Liver (tissue), 9 donors: ENCODE data around the gene IFI27L1. TPM values are rescaled to one million over a fixed set of nuclear protein-coding genes. Genes with fewer than 3 reads are reported as not detected.

ENCODE experiments used
- DNase-seq: peaks from one replicate; pipeline ENCODE4 v3.0.0-alpha.2; 2017; ENCODE audit warnings: low spot score
- H3K27ac ChIP-seq, 2 donors: one replicate each; pipeline ENCODE4 v1.7.0; 2013; ENCODE audit warnings: inconsistent platforms in 2 of 2, low read length in 2 of 2, control low read depth in 1 of 2, low read depth in 1 of 2, mild to moderate bottlenecking in 1 of 2
- H3K27me3 ChIP-seq, 4 donors: one replicate each; pipeline versions ENCODE4 v1.6.1 to v1.7.0; 2013; ENCODE audit warnings: low read length in 3 of 4, inconsistent platforms in 1 of 4, mild to moderate bottlenecking in 1 of 4, moderate library complexity in 1 of 4; ENCODE audit not compliant: control insufficient read depth in 4 of 4, insufficient read depth in 4 of 4
- H3K36me3 ChIP-seq, 4 donors: one replicate each; pipeline versions ENCODE4 v1.6.1 to v1.7.0; 2013; ENCODE audit warnings: low read length in 3 of 4, mild to moderate bottlenecking in 3 of 4, low read depth in 1 of 4, moderate library complexity in 1 of 4; ENCODE audit not compliant: control insufficient read depth in 4 of 4, insufficient read depth in 3 of 4
- H3K4me1 ChIP-seq, 4 donors: one replicate each; pipeline versions ENCODE4 v1.6.1 to v1.7.0; 2013; ENCODE audit warnings: low read length in 3 of 4, mild to moderate bottlenecking in 3 of 4, moderate library complexity in 1 of 4; ENCODE audit not compliant: control insufficient read depth in 4 of 4, insufficient read depth in 4 of 4
- H3K4me3 ChIP-seq, 3 donors: one replicate each; pipeline versions ENCODE4 v1.6.1 to v1.7.0; 2013; ENCODE audit warnings: low read length in 3 of 3, control low read depth in 1 of 3, low read depth in 1 of 3, mild to moderate bottlenecking in 1 of 3
- H3K9ac ChIP-seq, 2 donors: one replicate each; pipeline ENCODE4 v1.7.0; 2013; ENCODE audit warnings: low read length in 2 of 2, mild to moderate bottlenecking in 2 of 2, moderate library complexity in 2 of 2, control low read depth in 1 of 2, low read depth in 1 of 2
- H3K9me3 ChIP-seq, 4 donors: one replicate each; pipeline versions ENCODE4 v1.6.1 to v1.7.0; 2013; ENCODE audit warnings: low read length in 3 of 4; ENCODE audit not compliant: control insufficient read depth in 4 of 4
- EGR1 ChIP-seq, 2 donors: IDR thresholded peaks; 2 replicates each; pipeline ENCODE4 v1.6.1; 2016 to 2018; ENCODE audit warnings: antibody characterized with exemption in 2 of 2, low read depth in 2 of 2
- FOXA1 ChIP-seq: IDR thresholded peaks from 2 replicates; pipeline ENCODE4 v1.6.1; 2016; ENCODE audit warnings: antibody characterized with exemption
- FOXA2 ChIP-seq: IDR thresholded peaks from 2 replicates; pipeline ENCODE4 v1.6.1; 2016; ENCODE audit warnings: antibody characterized with exemption
- GABPA ChIP-seq, 2 donors: IDR thresholded peaks in 1 of 2; conservative IDR thresholded peaks in 1 of 2; 2 replicates each; pipeline ENCODE4 v1.6.1; 2016; ENCODE audit warnings: antibody characterized with exemption in 2 of 2, mild to moderate bottlenecking in 1 of 2, moderate library complexity in 1 of 2
- HNF4A ChIP-seq, 2 donors: conservative IDR thresholded peaks; 2 replicates each; pipeline ENCODE4 v1.6.1; 2016; ENCODE audit warnings: antibody characterized with exemption in 2 of 2, mild to moderate bottlenecking in 2 of 2
- HNF4G ChIP-seq: IDR thresholded peaks from 2 replicates; pipeline ENCODE4 v1.6.1; 2016; ENCODE audit warnings: antibody characterized with exemption
- JUND ChIP-seq, 2 donors: IDR thresholded peaks; 2 replicates each; pipeline ENCODE4 v1.6.1; 2016; ENCODE audit warnings: antibody characterized with exemption in 2 of 2
- NR2F2 ChIP-seq: IDR thresholded peaks from 2 replicates; pipeline ENCODE4 v1.6.1; 2016; ENCODE audit warnings: antibody characterized with exemption
- RAD21 ChIP-seq, 2 donors: IDR thresholded peaks; 2 replicates each; pipeline ENCODE4 v1.6.1; 2016; ENCODE audit warnings: antibody characterized with exemption in 2 of 2, mild to moderate bottlenecking in 2 of 2
- RXRA ChIP-seq, 2 donors: IDR thresholded peaks; 2 replicates each; pipeline ENCODE4 v1.6.1; 2017 to 2018; ENCODE audit warnings: antibody characterized with exemption in 2 of 2, mild to moderate bottlenecking in 1 of 2
- SP1 ChIP-seq: IDR thresholded peaks from 2 replicates; pipeline ENCODE4 v1.6.1; 2018; ENCODE audit warnings: antibody characterized with exemption, mild to moderate bottlenecking
- TAF1 ChIP-seq: conservative IDR thresholded peaks from 2 replicates; pipeline ENCODE4 v1.6.1; 2016; ENCODE audit warnings: antibody characterized with exemption, mild to moderate bottlenecking
- YY1 ChIP-seq: IDR thresholded peaks from 2 replicates; pipeline ENCODE4 v1.6.1; 2016; ENCODE audit warnings: antibody characterized with exemption, mild to moderate bottlenecking
- WGBS: extraction: QIAGEN DNeasy Blood & Tissue Kit; methylation state at CpG from one replicate; pipeline ENCODE4 v1.1.7; 2013; 5-methylcytosine and 5-hydroxymethylcytosine counted together
- polyA plus RNA-seq, 2 donors: library from polyadenylated mRNA; stranded (reverse) in 1 of 2; unstranded in 1 of 2; fragments of 200-250 nt in 1 of 2; fragments of >200 nt in 1 of 2; fragmentation: Nextera tagmentation in 1 of 2; extraction: Ambion mirVana in 1 of 2; gene quantifications; one replicate each; pipeline versions ENCODE4 v1.2.1 to v1.2.3, GENCODE V29; 2013 to 2015
- total RNA-seq, 2 donors: library from RNA; depleted of rRNA; stranded (reverse); fragments of >200 nt; gene quantifications; one replicate each; pipeline ENCODE4 v1.2.3, GENCODE V29; 2014
- TF ChIP-seq, protein P1 (sequence below): IDR thresholded peaks from 2 replicates; pipeline ENCODE4 v1.6.1; 2016; ENCODE audit warnings: antibody characterized with exemption
- TF ChIP-seq, protein P2 (sequence below): IDR thresholded peaks from 2 replicates; pipeline ENCODE4 v1.6.1; 2016; ENCODE audit warnings: antibody characterized with exemption
- TF ChIP-seq, protein P3 (sequence below): IDR thresholded peaks from 2 replicates; pipeline ENCODE4 v1.6.1; 2016; ENCODE audit warnings: antibody characterized with exemption
- TF ChIP-seq, protein P4 (sequence below): IDR thresholded peaks from 2 replicates; pipeline ENCODE4 v1.6.1; 2016; ENCODE audit warnings: antibody characterized with exemption, mild to moderate bottlenecking
- TF ChIP-seq, protein P5 (sequence below): fragments of 150-350 bp; IDR thresholded peaks from 2 replicates; pipeline ENCODE4 v1.5.1; 2017; ENCODE audit warnings: improper control_type of control experiment, low read depth, low read length; ENCODE audit not compliant: missing input control
- donor health status: healthy.
- donor health status: healthy.
- donor health status: healthy.
- donor health status: healthy.
- donor health status: healthy.

Gene IFI27L1
- total and polyA plus RNA-seq, 4 donors, result 3.7 to 8.1 (median 5.6) TPM

DNA sequence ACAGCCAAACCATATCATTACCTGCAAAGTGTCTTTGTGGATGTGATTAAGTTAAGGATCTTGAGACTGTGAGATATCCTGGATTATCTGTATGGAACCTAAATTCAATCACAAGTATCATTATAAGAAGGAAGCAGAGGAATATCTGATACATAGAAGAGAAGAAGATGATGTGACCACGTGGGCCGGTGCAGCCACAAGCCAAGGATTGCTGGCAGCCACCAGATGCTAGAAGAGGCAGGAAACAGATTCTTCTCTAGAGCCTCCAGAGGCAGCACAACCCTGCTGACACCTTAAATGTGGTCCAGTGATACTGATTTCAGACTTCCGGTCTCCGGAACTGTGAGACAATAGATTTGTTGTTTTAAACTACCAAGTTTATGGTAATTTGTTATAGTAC is 54.4 kb downstream of the IFI27L1 start:
- Histone ChIP-seq H3K9me3 (no peaks in the 10 kb centered on the region), H3K36me3 (no peaks in the 10 kb centered on the region), H3K9ac (no peak overlapping the region), H3K27ac (no peak overlapping the region), H3K4me1 (peaks cover 0 to 1% (median 0%) of the 10 kb centered on the region in 4 donors), H3K27me3 (no peaks in the 10 kb centered on the region), H3K4me3 (no peak overlapping the region)
- WGBS, result 87% methylated on average over 4 of the region's 4 CpGs
- TF ChIP-seq NR2F2 (no peak), FOXA2 (no peak), GABPA (IDR thresholded peaks at IDR 0.05 in 1 of 2, conservative IDR thresholded peaks at IDR 0.05 in 1 of 2) (no peak), RAD21 (IDR thresholded peaks at IDR 0.05) (no peak), SP1 (no peak), TAF1 (no peak), FOXA1 (no peak), YY1 (no peak), RXRA (IDR thresholded peaks at IDR 0.05) (no peak), HNF4A (conservative IDR thresholded peaks at IDR 0.05) (no peak), HNF4G (no peak), EGR1 (IDR thresholded peaks at IDR 0.05; ENCODE audit: low read depth in 2 of 2) (no peak), JUND (IDR thresholded peaks at IDR 0.05) (no peak)
- TF ChIP-seq, protein P1, sequence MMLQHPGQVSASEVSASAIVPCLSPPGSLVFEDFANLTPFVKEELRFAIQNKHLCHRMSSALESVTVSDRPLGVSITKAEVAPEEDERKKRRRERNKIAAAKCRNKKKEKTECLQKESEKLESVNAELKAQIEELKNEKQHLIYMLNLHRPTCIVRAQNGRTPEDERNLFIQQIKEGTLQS, result no peak
- TF ChIP-seq, protein P2, sequence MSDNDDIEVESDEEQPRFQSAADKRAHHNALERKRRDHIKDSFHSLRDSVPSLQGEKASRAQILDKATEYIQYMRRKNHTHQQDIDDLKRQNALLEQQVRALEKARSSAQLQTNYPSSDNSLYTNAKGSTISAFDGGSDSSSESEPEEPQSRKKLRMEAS, result no peak
- TF ChIP-seq, protein P3, sequence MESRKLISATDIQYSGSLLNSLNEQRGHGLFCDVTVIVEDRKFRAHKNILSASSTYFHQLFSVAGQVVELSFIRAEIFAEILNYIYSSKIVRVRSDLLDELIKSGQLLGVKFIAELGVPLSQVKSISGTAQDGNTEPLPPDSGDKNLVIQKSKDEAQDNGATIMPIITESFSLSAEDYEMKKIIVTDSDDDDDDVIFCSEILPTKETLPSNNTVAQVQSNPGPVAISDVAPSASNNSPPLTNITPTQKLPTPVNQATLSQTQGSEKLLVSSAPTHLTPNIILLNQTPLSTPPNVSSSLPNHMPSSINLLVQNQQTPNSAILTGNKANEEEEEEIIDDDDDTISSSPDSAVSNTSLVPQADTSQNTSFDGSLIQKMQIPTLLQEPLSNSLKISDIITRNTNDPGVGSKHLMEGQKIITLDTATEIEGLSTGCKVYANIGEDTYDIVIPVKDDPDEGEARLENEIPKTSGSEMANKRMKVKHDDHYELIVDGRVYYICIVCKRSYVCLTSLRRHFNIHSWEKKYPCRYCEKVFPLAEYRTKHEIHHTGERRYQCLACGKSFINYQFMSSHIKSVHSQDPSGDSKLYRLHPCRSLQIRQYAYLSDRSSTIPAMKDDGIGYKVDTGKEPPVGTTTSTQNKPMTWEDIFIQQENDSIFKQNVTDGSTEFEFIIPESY, result no peak
- TF ChIP-seq, protein P4, sequence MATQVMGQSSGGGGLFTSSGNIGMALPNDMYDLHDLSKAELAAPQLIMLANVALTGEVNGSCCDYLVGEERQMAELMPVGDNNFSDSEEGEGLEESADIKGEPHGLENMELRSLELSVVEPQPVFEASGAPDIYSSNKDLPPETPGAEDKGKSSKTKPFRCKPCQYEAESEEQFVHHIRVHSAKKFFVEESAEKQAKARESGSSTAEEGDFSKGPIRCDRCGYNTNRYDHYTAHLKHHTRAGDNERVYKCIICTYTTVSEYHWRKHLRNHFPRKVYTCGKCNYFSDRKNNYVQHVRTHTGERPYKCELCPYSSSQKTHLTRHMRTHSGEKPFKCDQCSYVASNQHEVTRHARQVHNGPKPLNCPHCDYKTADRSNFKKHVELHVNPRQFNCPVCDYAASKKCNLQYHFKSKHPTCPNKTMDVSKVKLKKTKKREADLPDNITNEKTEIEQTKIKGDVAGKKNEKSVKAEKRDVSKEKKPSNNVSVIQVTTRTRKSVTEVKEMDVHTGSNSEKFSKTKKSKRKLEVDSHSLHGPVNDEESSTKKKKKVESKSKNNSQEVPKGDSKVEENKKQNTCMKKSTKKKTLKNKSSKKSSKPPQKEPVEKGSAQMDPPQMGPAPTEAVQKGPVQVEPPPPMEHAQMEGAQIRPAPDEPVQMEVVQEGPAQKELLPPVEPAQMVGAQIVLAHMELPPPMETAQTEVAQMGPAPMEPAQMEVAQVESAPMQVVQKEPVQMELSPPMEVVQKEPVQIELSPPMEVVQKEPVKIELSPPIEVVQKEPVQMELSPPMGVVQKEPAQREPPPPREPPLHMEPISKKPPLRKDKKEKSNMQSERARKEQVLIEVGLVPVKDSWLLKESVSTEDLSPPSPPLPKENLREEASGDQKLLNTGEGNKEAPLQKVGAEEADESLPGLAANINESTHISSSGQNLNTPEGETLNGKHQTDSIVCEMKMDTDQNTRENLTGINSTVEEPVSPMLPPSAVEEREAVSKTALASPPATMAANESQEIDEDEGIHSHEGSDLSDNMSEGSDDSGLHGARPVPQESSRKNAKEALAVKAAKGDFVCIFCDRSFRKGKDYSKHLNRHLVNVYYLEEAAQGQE, result no peak
- TF ChIP-seq, protein P5, sequence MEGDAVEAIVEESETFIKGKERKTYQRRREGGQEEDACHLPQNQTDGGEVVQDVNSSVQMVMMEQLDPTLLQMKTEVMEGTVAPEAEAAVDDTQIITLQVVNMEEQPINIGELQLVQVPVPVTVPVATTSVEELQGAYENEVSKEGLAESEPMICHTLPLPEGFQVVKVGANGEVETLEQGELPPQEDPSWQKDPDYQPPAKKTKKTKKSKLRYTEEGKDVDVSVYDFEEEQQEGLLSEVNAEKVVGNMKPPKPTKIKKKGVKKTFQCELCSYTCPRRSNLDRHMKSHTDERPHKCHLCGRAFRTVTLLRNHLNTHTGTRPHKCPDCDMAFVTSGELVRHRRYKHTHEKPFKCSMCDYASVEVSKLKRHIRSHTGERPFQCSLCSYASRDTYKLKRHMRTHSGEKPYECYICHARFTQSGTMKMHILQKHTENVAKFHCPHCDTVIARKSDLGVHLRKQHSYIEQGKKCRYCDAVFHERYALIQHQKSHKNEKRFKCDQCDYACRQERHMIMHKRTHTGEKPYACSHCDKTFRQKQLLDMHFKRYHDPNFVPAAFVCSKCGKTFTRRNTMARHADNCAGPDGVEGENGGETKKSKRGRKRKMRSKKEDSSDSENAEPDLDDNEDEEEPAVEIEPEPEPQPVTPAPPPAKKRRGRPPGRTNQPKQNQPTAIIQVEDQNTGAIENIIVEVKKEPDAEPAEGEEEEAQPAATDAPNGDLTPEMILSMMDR, result no peak
- no peak for DNase-seq
